HepG2 (cell line): ENCODE data around the gene TANC1. TPM values are rescaled to one million over a fixed set of nuclear protein-coding genes. Genes with fewer than 3 reads are reported as not detected.

Source experiments
- ATF7 ChIP-seq, 2 experiments: fragments of 450-650 bp in 1 of 2; sonication (generic) in 1 of 2; formaldehyde crosslinking in 1 of 2; IDR thresholded peaks; 2 replicates each; pipeline versions ENCODE4 v1.4.0 to v1.6.1; 2016 to 2020; ENCODE audit warnings: antibody characterized with exemption in 1 of 2, mild to moderate bottlenecking in 1 of 2, missing genetic modification reagents in 1 of 2
- BCL6 ChIP-seq: IDR thresholded peaks from 2 replicates; pipeline ENCODE4 v1.6.1; 2016; ENCODE audit warnings: missing genetic modification reagents, missing compliant biosample characterization
- JUN ChIP-seq: sonication (generic); formaldehyde crosslinking; IDR thresholded peaks from 2 replicates; pipeline ENCODE4 v1.4.0; 2020; ENCODE audit warnings: mild to moderate bottlenecking, missing genetic modification reagents
- JUND ChIP-seq: sonication (generic); formaldehyde crosslinking; IDR thresholded peaks from 2 replicates; pipeline ENCODE4 v1.8.0; 2022; ENCODE audit warnings: mild to moderate bottlenecking, missing genetic modification reagents
- MAFK ChIP-seq, 2 experiments: IDR thresholded peaks in 1 of 2; conservative IDR thresholded peaks in 1 of 2; 2 replicates each; pipeline ENCODE4 v1.6.1; 2011; ENCODE audit warnings: improper control_type of control experiment in 2 of 2, low read length in 2 of 2
- RAD21 ChIP-seq: fragments of 450-650 bp; formaldehyde crosslinking; IDR thresholded peaks from 2 replicates; pipeline ENCODE4 v1.5.0; 2020; ENCODE audit warnings: mild to moderate bottlenecking
- RCOR2 ChIP-seq: IDR thresholded peaks from 2 replicates; pipeline ENCODE4 v1.6.1; 2016; ENCODE audit warnings: missing biosample characterization, missing genetic modification reagents
- SNAPC2 ChIP-seq: sonication (generic); formaldehyde crosslinking; IDR thresholded peaks from 2 replicates; pipeline ENCODE4 v1.8.1; 2022; ENCODE audit warnings: mild to moderate bottlenecking, missing genetic modification reagents
- TCF12 ChIP-seq, 2 experiments: fragments of 450-650 bp in 1 of 2; sonication (generic) in 1 of 2; formaldehyde crosslinking in 1 of 2; IDR thresholded peaks; 2 replicates each; pipeline versions ENCODE4 v1.6.1 to v1.8.0; 2017 to 2022; ENCODE audit warnings: antibody characterized with exemption in 1 of 2, mild to moderate bottlenecking in 1 of 2, missing genetic modification reagents in 1 of 2, moderate library complexity in 1 of 2
- ZMYM4 ChIP-seq: sonication (generic); formaldehyde crosslinking; IDR thresholded peaks from 2 replicates; pipeline ENCODE4 v1.8.1; 2023; ENCODE audit warnings: mild to moderate bottlenecking, missing genetic modification reagents
- ZNF605 ChIP-seq: sonication (generic); formaldehyde crosslinking; IDR thresholded peaks from 2 replicates; pipeline ENCODE4 v1.8.0; 2022; ENCODE audit warnings: mild to moderate bottlenecking, missing genetic modification reagents
- ZNF746 ChIP-seq: sonication (generic); formaldehyde crosslinking; IDR thresholded peaks from 2 replicates; pipeline ENCODE4 v1.8.0; 2022; ENCODE audit warnings: mild to moderate bottlenecking, missing genetic modification reagents
- polyA plus RNA-seq, 8 experiments: library from polyadenylated mRNA; depleted of rRNA in 3 of 8; stranded (reverse) in 7 of 8; unstranded in 1 of 8; fragments of >200 nt; fragmentation: Illumina TruSeq in 4 of 8; extraction: Trizol in 4 of 8; gene quantifications; 2 replicates each; pipeline versions ENCODE4 v1.2.1 to v1.2.3, GENCODE V29; 2011 to 2016; ENCODE audit warnings: low read depth in 4 of 8, missing spikeins in 1 of 8, mixed read lengths in 1 of 8; ENCODE audit not compliant: insufficient read depth in 1 of 8
- total RNA-seq, 5 experiments: library from RNA; depleted of rRNA; stranded (reverse); fragments of >200 nt; fragmentation: Illumina TruSeq; extraction: Trizol; gene quantifications; 2 replicates each; pipeline ENCODE4 v1.2.3, GENCODE V29; 2016; ENCODE audit warnings: low read depth in 1 of 5
- TF ChIP-seq, protein P1 (sequence below): sonication (generic); formaldehyde crosslinking; IDR thresholded peaks from 2 replicates; pipeline ENCODE4 v1.5.0; 2020; ENCODE audit warnings: mild to moderate bottlenecking, missing genetic modification reagents, moderate library complexity
- TF ChIP-seq, protein P2 (sequence below): sonication (generic); formaldehyde crosslinking; IDR thresholded peaks from 2 replicates; pipeline ENCODE4 v1.9.0; 2021; ENCODE audit warnings: missing genetic modification reagents, mild to moderate bottlenecking, borderline replicate concordance
- TF ChIP-seq, protein P3 (sequence below): sonication (generic); formaldehyde crosslinking; IDR thresholded peaks from 2 replicates; pipeline ENCODE4 v1.4.0; 2020; ENCODE audit warnings: missing genetic modification reagents, borderline replicate concordance
- TF ChIP-seq, protein P4 (sequence below): sonication (generic); formaldehyde crosslinking; IDR thresholded peaks from 2 replicates; pipeline ENCODE4 v1.4.0; 2020; ENCODE audit warnings: missing genetic modification reagents
- TF ChIP-seq, protein P5 (sequence below): sonication (generic); formaldehyde crosslinking; IDR thresholded peaks from 2 replicates; pipeline ENCODE4 v1.4.0; 2020; ENCODE audit warnings: missing genetic modification reagents

The TANC1 gene
- total and polyA plus RNA-seq, 2 of the 13 experiments (the other 11 are each of a cell fraction or from before 2014, with no cell fraction given) = 2.3 to 5.6 TPM

DNA sequence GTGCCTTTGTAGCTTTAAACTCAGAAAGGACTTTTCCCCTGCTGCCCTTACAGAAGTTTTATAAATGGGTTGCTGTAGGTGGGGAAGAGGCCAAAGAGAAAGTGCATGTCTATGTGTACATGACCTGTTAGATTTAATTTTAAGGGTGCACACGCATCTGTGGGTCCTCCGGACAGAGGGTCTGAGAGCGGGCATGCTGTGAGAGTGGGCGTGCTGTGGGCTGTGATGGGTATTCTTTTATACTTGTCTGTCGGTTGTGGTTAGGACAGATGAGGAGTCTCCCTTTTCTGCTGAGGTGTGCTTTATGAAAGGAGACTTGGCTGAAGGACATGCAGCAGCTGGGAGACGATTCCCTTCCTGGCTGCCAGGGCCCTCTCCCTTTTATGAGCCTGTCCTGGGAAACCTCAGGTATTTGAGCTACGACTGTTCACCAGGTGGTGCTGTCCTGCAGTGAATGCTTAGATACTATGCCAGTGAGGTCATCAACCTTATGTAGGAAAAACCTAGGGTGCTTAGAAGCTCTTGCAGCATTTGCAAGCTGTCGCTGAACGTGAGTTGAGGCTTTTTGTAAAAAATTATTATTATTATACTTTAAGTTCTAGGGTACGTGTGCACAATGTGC is 67.5 kb downstream of the TANC1 start (continued):
- TF ChIP-seq, protein P1, sequence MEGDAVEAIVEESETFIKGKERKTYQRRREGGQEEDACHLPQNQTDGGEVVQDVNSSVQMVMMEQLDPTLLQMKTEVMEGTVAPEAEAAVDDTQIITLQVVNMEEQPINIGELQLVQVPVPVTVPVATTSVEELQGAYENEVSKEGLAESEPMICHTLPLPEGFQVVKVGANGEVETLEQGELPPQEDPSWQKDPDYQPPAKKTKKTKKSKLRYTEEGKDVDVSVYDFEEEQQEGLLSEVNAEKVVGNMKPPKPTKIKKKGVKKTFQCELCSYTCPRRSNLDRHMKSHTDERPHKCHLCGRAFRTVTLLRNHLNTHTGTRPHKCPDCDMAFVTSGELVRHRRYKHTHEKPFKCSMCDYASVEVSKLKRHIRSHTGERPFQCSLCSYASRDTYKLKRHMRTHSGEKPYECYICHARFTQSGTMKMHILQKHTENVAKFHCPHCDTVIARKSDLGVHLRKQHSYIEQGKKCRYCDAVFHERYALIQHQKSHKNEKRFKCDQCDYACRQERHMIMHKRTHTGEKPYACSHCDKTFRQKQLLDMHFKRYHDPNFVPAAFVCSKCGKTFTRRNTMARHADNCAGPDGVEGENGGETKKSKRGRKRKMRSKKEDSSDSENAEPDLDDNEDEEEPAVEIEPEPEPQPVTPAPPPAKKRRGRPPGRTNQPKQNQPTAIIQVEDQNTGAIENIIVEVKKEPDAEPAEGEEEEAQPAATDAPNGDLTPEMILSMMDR (CRISPR knock-in tag) = peak; percentile 86
- TF ChIP-seq, protein P2, sequence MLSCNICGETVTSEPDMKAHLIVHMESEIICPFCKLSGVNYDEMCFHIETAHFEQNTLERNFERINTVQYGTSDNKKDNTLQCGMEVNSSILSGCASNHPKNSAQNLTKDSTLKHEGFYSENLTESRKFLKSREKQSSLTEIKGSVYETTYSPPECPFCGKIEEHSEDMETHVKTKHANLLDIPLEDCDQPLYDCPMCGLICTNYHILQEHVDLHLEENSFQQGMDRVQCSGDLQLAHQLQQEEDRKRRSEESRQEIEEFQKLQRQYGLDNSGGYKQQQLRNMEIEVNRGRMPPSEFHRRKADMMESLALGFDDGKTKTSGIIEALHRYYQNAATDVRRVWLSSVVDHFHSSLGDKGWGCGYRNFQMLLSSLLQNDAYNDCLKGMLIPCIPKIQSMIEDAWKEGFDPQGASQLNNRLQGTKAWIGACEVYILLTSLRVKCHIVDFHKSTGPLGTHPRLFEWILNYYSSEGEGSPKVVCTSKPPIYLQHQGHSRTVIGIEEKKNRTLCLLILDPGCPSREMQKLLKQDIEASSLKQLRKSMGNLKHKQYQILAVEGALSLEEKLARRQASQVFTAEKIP (CRISPR knock-in tag) = no peak
- TF ChIP-seq, protein P3, sequence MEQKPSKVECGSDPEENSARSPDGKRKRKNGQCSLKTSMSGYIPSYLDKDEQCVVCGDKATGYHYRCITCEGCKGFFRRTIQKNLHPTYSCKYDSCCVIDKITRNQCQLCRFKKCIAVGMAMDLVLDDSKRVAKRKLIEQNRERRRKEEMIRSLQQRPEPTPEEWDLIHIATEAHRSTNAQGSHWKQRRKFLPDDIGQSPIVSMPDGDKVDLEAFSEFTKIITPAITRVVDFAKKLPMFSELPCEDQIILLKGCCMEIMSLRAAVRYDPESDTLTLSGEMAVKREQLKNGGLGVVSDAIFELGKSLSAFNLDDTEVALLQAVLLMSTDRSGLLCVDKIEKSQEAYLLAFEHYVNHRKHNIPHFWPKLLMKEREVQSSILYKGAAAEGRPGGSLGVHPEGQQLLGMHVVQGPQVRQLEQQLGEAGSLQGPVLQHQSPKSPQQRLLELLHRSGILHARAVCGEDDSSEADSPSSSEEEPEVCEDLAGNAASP = peak; percentile 50; the same call in 1 of the 2 replicates
- TF ChIP-seq, protein P4, sequence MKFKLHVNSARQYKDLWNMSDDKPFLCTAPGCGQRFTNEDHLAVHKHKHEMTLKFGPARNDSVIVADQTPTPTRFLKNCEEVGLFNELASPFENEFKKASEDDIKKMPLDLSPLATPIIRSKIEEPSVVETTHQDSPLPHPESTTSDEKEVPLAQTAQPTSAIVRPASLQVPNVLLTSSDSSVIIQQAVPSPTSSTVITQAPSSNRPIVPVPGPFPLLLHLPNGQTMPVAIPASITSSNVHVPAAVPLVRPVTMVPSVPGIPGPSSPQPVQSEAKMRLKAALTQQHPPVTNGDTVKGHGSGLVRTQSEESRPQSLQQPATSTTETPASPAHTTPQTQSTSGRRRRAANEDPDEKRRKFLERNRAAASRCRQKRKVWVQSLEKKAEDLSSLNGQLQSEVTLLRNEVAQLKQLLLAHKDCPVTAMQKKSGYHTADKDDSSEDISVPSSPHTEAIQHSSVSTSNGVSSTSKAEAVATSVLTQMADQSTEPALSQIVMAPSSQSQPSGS (CRISPR knock-in tag) = peak; percentile 59; the same call in 1 of the 2 replicates
- peak; percentile 21; the same call in 1 of the 2 replicates for TF ChIP-seq ZMYM4
- no peak for TF ChIP-seq SNAPC2 (CRISPR knock-in tag)
- 0 out of 2 replicates have a peak, but pooled peaks have one; percentile 41 for TF ChIP-seq JUN
- peak; percentile 43; the same call in 1 of the 2 replicates for TF ChIP-seq ZNF605 (CRISPR knock-in tag)
- TF ChIP-seq ZNF746 (CRISPR knock-in tag) = no peak
- TF ChIP-seq ATF7 (IDR thresholded peaks at IDR 0.05) = peak; percentile 37; the same call in 1 of the 2 replicates
- TF ChIP-seq ATF7 (CRISPR knock-in tag; IDR thresholded peaks at IDR 0.05) = 0 out of 2 replicates have a peak, but pooled peaks have one; percentile 40
- TF ChIP-seq RCOR2 (CRISPR knock-in tag) = no peak
- peak; percentile 84 for TF ChIP-seq RAD21
- TF ChIP-seq MAFK (conservative IDR thresholded peaks at IDR 0.05 in 1 of 2, IDR thresholded peaks at IDR 0.05 in 1 of 2; ENCODE audit: low read length in 2 of 2) = peak; percentile 37 to 48; a peak in 2 of 4 replicates
- TF ChIP-seq, protein P5, sequence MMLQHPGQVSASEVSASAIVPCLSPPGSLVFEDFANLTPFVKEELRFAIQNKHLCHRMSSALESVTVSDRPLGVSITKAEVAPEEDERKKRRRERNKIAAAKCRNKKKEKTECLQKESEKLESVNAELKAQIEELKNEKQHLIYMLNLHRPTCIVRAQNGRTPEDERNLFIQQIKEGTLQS (CRISPR knock-in tag) = peak; percentile 85
- TF ChIP-seq JUND (CRISPR knock-in tag) = peak; percentile 66; the same call in 1 of the 2 replicates
- no peak for TF ChIP-seq TCF12 (IDR thresholded peaks at IDR 0.05)
- no peak for TF ChIP-seq TCF12 (CRISPR knock-in tag; IDR thresholded peaks at IDR 0.05)
- TF ChIP-seq BCL6 (CRISPR knock-in tag) = no peak
- TF ChIP-seq, all 625 proteins: peak for 23
